HG03064 (cell line): ENCODE results near the gene TSPAN6.

Experiments used
- ATAC-seq: cut with Tn5 transposase; IDR thresholded peaks from one replicate; pipeline ENCODE4 v1.9.1; 2021; ENCODE audit warnings: low read depth; ENCODE audit not compliant: unreplicated experiment

Gene TSPAN6

DNA sequence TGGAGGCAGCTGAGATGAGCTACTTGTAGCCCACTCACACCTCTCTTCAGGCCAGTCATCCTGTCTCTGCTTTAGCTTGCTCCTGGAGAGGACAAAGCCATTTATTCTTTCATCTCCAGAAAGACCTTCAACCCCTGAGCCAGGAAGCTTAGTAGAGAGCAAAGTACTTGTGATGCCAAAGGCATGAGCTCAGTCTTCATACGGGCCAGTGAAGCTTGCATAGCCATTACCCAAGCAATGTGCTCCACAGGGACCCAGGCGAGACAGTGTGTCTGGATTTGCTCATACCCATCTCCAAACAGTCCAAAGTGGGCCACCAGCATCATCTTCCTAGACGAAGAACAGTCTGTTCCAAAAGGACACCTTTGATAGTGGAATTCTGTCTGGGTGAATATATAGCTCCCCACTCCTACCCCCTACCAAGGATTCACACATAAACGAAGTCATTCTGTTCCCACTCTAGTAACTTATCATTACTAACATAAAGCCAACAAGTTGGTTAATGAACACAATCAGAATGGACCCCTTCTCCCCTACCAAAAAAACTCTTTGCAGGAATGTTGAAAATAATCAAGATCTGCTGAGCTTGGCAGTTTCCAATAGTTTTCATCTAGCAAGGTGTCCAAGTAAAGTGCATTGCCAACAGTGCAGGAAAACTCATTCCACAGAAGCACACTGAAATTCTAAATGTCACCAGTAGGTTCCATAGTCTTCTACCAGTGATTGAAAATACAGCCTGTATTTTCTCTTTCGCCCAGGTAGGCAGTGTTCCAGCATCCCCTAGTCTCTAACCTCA, 45.2 kb downstream of the TSPAN6 start:
- ATAC-seq: no peak

DNA sequence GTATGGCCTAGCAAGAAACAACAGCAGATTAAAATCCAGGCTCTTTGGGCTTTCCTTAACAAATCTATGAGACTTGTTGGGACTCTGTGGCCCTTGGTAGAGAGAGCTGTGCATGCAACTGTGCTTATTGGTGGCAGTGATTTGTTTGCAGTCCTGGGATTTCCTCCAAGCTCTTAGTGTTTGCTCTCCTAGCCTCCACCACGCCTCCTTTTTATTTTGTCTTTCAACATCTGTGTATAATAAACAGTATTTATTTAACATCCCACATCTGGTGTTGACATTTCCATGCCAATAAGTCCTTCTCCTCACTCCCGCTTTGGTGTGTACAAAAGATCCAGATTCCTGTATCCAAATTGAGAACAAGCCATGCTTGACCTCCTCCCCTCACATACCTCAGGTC, 48.7 kb downstream of the TSPAN6 start:
- no peak for ATAC-seq

DNA sequence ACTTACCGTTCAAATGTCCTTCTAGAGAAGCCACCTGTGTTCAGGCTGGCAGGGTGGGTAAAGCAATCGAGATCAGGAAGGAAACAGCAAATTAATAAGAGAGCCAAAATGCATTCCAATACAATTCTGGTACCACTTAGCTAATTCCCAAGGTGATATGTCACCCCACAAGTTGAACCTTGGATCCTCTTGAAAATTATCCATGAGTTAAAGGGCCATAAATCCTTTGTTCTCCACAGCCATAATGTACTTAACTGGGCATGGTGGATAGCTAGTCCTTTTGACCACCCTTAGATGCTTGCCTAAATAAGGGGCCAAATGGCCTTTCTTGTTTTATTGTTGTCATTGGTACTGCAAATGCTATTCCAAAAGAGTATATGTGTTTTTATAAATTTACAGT, 49.9 kb downstream of the TSPAN6 start:
- no peak for ATAC-seq

DNA sequence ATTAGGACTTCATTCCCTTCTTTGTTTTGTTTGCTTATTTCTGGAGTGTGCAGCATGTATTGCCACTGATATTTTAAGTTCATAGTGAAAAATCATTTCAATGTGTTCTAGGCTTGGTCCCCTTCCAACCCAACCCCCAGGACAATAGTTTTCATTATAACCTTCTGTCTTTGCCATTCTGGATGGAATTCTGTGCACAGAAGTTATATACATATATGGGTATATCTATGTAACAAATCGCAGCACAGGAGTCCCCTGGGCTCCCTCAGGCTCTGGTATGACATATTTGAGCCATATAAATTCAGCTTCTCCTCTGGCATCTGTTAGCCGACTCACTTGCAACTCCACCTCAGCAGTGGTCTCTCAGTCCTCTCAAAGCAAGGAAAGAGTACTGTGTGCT, 52.0 kb downstream of the TSPAN6 start, which contains the start of gene TNMD:
Gene TNMD, plus strand, starts transcription at position 326 of the 400 bp plus-strand sequence. CDS start 83 bp downstream, outside the sequence.
- no peak for ATAC-seq
